ENCODE results near the gene IVD.
"Not testable (repeated sequence)": the region's sequence is repeated elsewhere in the genome, so short reads cannot be mapped to it uniquely, and the experiment has no call there.

Gene IVD

DNA sequence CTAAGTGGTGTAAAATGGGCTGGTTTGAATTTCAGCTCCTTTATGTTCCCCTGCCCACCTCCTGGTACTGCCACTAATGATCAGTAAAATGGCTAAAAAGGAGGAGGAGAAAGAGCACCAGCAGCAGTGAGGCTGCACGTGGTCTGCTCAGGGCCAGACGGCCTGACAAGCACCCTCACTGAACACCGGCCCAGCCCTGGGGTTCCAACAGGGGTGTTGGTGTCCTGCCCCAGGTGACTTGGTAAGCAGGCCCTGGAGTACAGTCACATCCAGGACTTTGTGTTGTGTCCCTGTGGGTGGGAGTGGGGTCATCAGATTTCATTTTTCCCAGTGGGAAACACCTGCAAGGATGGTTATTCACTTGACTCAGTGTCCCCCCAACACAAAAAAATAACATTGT, 40.5 kb downstream of the IVD start:
- DNase-seq (ENCODE audit: low spot score): no peak
- TF ChIP-seq, protein P1, sequence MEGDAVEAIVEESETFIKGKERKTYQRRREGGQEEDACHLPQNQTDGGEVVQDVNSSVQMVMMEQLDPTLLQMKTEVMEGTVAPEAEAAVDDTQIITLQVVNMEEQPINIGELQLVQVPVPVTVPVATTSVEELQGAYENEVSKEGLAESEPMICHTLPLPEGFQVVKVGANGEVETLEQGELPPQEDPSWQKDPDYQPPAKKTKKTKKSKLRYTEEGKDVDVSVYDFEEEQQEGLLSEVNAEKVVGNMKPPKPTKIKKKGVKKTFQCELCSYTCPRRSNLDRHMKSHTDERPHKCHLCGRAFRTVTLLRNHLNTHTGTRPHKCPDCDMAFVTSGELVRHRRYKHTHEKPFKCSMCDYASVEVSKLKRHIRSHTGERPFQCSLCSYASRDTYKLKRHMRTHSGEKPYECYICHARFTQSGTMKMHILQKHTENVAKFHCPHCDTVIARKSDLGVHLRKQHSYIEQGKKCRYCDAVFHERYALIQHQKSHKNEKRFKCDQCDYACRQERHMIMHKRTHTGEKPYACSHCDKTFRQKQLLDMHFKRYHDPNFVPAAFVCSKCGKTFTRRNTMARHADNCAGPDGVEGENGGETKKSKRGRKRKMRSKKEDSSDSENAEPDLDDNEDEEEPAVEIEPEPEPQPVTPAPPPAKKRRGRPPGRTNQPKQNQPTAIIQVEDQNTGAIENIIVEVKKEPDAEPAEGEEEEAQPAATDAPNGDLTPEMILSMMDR (IDR thresholded peaks at IDR 0.05; ENCODE audit: borderline replicate concordance, control extremely low read depth, extremely low read depth, insufficient read depth, missing control alignments): no peak
- in situ Hi-C loops (cut with MboI; ENCODE audit: low sequenced_read_pairs, unreplicated experiment): no loop called here

GRCh38 chr15:40448354-40448753, 42.8 kb downstream of the IVD start:
- TF ChIP-seq, protein P1 (IDR thresholded peaks at IDR 0.05; ENCODE audit: borderline replicate concordance, control extremely low read depth, extremely low read depth, insufficient read depth, missing control alignments): no peak
- in situ Hi-C loops (cut with MboI; ENCODE audit: low sequenced_read_pairs, unreplicated experiment): no loop called here
- no peak for DNase-seq (ENCODE audit: low spot score)

- TF ChIP-seq, protein P1 (IDR thresholded peaks at IDR 0.05; ENCODE audit: borderline replicate concordance, control extremely low read depth, extremely low read depth, insufficient read depth, missing control alignments): no peak
- no peak for DNase-seq (ENCODE audit: low spot score)
- in situ Hi-C loops (cut with MboI; ENCODE audit: low sequenced_read_pairs, unreplicated experiment): no loop called here
Measured at GRCh38 chr15:40449275-40449674, 43.7 kb downstream of the IVD start.

DNA sequence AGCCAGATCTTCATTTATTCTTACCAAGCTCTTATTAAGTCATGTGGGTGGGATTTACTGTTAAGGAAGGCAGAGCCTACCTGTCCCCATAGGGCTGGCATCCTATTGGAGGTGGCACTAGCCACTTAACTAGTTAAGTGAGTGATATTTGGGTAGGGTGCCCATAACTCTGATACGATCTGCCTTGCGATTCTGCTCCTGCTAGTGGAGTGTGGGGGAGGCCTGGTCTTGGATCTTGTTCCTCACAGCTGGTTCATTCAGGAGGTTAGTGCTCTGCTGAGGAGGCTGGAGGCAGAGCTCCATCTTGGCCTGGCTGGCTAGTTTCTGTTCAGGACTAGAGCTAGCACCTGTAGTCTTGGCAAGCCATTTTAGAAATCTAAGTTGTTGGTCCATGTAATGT, 44.5 kb downstream of the IVD start:
- in situ Hi-C loops (cut with MboI; ENCODE audit: low sequenced_read_pairs, unreplicated experiment): no loop called here
- TF ChIP-seq, protein P1 (IDR thresholded peaks at IDR 0.05; ENCODE audit: borderline replicate concordance, control extremely low read depth, extremely low read depth, insufficient read depth, missing control alignments): no peak
- DNase-seq (ENCODE audit: low spot score): no peak

DNA sequence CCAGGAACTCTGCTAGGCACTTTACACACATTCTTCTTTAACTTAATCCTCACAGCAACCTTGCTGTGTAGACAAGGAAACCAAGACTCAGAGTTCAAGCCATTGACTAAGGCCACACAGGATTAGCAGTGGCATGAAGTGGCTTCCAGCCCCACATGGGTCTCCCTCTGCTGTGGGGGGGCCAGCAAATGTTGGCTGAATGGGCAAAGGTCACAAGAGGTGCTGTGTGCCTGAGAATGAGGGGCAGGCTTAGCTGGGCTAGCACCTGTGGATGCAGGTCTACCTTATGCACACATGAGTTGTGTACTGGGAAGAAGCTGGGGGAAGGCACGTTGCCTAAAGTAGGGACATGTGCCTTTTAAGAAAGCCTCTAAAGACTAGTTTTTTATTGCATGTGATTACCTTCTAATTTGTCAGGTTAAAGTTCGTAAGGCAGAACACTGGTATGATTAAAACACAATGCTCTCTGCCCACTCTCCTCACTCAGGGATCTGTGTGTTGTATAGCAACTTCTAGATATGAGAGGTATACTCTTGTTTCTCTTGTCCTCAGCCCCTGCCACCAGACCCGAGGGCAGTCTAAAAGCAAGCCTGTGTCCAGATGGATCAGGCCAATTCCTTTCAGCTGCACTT, 46.0 kb downstream of the IVD start:
- in situ Hi-C loops (cut with MboI; ENCODE audit: low sequenced_read_pairs, unreplicated experiment): no loop called here
- TF ChIP-seq, protein P1 (IDR thresholded peaks at IDR 0.05; ENCODE audit: borderline replicate concordance, control extremely low read depth, extremely low read depth, insufficient read depth, missing control alignments): no peak
- DNase-seq (ENCODE audit: low spot score): no peak

DNA sequence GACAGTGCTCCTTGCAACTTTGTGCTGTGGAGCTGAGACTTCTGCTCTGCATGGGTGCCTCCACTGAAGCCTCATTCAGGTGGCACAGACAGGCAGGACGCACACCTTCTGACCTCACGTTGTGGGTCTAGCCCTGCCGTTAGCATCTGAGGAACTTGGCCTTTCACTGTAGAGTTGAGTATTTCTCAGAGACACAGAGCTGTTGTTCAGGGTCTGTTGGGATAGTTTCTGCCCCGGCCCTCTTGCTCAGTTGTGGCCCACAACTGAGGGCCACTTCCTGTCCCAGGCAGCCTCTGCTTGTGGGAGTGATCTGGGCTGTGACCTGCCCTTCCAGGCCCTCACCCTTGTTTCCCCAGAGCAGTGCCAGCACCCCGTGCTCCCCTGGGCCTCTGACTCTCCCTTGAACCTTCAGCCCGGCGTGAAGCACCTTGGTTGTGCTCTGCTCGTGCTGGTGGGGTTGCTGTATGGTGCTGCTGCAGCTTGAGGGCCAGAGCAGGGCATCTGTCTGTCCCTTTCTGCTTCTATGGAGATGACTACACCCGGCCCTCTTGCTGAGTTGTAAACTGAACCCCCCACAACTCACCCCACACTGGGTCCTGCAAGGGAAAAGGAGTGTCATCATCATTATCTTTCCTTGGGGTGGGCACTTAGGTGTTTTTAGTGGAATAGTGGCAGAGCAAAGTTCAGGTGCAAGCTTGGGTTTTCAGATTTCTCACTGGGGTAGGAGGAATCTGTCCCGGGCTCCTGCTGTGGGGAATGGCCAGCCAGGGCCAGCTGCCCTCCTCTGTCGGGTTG, 46.9 kb downstream of the IVD start:
- in situ Hi-C loops (cut with MboI; ENCODE audit: low sequenced_read_pairs, unreplicated experiment): no loop called here
- TF ChIP-seq, protein P1 (IDR thresholded peaks at IDR 0.05; ENCODE audit: borderline replicate concordance, control extremely low read depth, extremely low read depth, insufficient read depth, missing control alignments): no peak
- no peak for DNase-seq (ENCODE audit: low spot score)

DNA sequence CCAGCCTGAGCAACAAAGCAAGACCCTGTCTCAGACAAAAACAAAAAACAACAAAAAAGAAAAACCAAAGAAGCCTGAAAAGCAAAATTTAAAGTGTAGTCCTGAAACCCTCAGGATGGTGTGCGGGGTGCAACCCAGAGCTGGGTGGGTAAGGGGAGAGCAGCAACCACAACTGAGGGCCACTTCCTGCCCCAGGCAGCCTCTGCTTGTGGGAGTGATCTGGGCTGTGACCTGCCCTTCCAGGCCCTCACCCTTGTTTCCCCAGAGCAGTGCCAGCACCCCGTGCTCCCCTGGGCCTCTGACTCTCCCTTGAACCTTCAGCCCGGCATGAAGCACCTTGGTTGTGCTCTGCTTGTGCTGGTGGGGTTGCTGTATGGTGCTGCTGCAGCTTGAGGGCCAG, 48.3 kb downstream of the IVD start:
- in situ Hi-C loops (cut with MboI; ENCODE audit: low sequenced_read_pairs, unreplicated experiment); DNase-seq (ENCODE audit: low spot score): not testable (repeated sequence)
